Pulmonary artery endothelial cell (primary cell): Measurements from ENCODE around the gene ADCY2. TPM values are rescaled to one million over a fixed set of nuclear protein-coding genes. Genes with fewer than 3 reads are reported as not detected.

ENCODE experiments used
- DNase-seq: peaks from one replicate; pipeline ENCODE4 v3.0.0-alpha.2; 2011; ENCODE audit warnings: low read depth, low spot score
- total RNA-seq: library from RNA; depleted of rRNA; stranded (reverse); fragments of >200 nt; gene quantifications from 2 replicates; pipeline ENCODE4 v1.2.3, GENCODE V29; 2014

Gene ADCY2
- total RNA-seq, 1 donor from 2014 or later = not detected

- DNase-seq = no peak
Measured at GRCh38 chr5:7867260-7867659, 471.3 kb downstream of the ADCY2 start.

- DNase-seq = no peak
Measured at GRCh38 chr5:7868427-7868772, 472.5 kb downstream of the ADCY2 start.

DNA sequence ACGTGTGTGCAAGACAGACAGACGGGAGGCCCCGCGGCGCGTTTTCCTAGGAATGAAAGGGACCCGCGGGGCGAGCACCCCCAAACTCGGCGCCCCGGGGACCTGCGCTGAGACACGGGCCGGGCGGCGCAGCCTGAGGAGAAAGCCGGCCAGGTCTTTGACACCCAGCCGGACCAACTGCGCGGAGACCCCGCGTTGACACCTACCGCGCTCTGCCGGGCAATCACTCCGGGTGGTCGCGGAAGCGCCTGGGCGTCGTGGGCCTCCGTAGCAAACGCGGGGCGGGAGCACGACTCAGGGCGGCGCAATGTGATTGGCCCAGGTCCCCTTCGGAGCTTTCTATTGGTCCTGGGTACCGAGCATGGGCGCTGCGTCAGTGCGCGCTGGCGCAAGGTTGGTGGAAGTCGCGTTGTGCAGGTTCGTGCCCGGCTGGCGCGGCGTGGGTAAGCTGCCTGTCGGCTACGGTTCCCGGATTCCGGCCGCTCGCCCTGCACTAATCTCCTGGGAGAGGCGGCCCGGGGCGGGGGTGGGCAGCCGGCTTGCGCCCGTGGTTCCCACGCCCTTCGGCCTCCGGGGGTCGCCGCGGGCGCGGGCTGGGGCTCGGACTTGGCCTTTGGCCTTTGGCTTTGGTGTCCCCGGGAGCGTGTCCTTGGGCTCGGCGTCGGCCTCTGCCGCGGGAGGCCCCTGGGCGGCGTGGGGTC lies 473.0 kb downstream of the ADCY2 start, which contains the start of the genes FASTKD3 and MTRR:
TSS of gene FASTKD3 (minus strand) at position 259 of the 701 bp plus-strand sequence. CDS start 948 bp downstream, outside the sequence.
TSS of gene MTRR (plus strand) at position 376 of the 701 bp plus-strand sequence. CDS start 1,647 bp downstream, outside the sequence.
- DNase-seq = peak; percentile 76

GRCh38 chr5:7869474-7870136 lies 473.7 kb downstream of the ADCY2 start:
- no peak for DNase-seq

GRCh38 chr5:7871653-7872052 lies 475.7 kb downstream of the ADCY2 start:
- DNase-seq = no peak

GRCh38 chr5:7872517-7873130 lies 476.7 kb downstream of the ADCY2 start:
- no peak for DNase-seq

GRCh38 chr5:7873216-7873615 lies 477.3 kb downstream of the ADCY2 start:
- no peak for DNase-seq

GRCh38 chr5:7874639-7875038 lies 478.7 kb downstream of the ADCY2 start:
- no peak for DNase-seq

DNA sequence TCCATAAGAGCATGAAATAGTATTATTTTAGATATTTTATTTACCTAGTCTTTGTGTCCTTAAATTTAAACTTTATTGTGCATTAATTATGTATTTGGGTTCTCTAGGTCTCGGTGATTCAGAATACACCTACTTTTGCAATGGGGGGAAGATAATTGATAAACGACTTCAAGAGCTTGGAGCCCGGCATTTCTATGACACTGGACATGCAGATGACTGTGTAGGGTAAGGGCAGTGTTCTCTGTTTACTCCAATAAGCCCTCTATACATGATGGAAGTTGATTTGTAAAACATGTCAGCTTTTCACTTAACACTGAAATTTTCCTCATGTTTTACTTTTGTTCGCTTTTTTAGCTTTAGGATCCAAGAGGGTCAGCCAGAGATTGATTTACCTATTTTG lies 479.2 kb downstream of the ADCY2 start:
- no peak for DNase-seq

- DNase-seq = no peak
Measured at GRCh38 chr5:7876867-7877266, 480.9 kb downstream of the ADCY2 start.

GRCh38 chr5:7877851-7878250 lies 481.9 kb downstream of the ADCY2 start:
- DNase-seq = no peak

DNA sequence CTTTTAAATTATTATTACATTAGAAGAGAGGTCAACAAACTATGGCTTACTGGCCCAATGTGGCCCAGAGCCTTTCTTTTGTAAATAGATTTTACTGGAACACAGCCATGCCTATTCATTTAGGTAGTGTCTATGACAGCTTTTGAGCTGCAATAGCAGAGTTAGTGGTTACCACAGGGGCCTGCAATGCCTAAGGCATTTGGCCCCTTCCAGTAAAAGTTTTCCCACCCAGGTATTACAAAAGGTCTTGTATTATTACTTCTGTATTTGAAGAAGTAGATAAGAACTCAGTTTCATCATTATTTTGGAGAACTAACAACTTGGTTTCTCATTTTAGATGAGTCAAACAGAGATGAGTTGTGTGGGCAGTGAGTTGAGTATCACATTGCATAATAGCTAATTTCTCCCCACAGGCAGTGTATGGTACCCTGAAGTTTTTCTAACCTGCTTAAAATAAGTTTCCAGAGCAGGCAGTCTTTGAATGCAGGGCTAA lies 482.5 kb downstream of the ADCY2 start:
- DNase-seq = no peak
